GM18861 (cell line): ENCODE results near the gene TEKT3.

ENCODE experiments used
- ATAC-seq: cut with Tn5 transposase; IDR thresholded peaks from one replicate; pipeline ENCODE4 v1.9.1; 2021; ENCODE audit not compliant: unreplicated experiment

Gene TEKT3

DNA sequence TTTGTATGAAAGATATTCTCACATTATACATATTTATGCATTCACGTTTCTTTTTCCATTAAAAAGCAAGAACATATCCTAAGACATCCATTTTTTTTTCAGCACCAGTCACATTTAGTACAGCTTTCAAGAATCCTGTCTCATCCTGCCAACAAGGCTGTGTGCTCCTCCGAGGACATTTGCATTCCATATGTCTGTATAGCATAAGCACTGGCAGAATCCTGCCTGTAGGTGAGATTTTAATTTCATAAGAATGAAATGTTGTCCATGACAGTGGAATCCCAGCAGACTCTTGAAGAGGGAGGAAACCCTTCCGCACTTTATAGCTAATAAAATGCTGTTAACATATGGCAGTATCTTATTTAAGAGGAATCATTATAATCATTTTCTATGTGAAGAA, 73.4 kb downstream of the TEKT3 start:
- ATAC-seq = no peak

- no peak for ATAC-seq
Measured at GRCh38 chr17:15266325-15267125, 74.9 kb downstream of the TEKT3 start.

DNA sequence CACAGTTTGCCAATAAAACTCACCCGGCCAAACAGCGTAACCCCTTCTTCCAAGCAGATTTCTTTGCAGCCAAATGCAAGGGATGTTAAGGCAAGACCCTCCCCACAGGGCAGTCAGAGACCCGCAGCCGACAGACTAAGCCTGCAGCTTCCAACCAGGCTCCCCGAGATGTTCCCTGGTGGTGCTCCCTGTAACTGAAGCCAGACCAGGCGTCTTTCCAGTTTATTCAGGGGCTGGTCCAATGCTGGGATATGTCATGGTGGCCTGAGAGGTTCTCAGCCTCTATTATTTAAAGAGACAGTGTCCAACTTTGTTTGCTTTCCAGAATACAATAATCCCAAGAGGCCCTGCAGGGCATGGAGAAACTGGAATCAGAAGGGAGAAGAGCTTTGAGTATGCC, 76.3 kb downstream of the TEKT3 start, which contains the start of gene PMP22:
PMP22 (minus strand) TSS at position 196 of the 400 bp plus-strand sequence. CDS start 4,599 bp downstream, outside the sequence.
- ATAC-seq = no peak

DNA sequence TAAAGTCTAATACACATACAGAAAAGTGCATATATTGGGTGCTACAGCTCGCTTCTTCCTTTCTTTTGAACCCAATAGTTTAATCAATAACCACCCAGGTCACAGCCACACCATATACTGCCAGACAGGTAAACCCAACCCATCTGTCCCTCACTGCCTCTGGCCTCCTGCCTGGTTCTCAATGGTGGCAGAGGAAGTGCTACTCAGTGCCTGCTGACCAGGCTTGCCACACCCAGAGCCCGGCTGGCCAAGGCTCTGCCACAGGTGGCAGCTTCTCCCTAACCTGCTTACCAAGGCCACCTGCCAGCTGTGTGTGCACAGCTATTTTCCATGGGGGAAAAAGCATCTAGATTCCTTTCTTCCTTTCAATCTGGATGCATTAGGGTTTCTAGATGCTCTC, 76.9 kb downstream of the TEKT3 start:
- ATAC-seq = no peak

GRCh38 chr17:15263680-15264079, 77.7 kb downstream of the TEKT3 start:
- no peak for ATAC-seq

GRCh38 chr17:15263206-15263579, 78.2 kb downstream of the TEKT3 start:
- no peak for ATAC-seq

GRCh38 chr17:15262291-15263205, 78.8 kb downstream of the TEKT3 start:
- no peak for ATAC-seq

DNA sequence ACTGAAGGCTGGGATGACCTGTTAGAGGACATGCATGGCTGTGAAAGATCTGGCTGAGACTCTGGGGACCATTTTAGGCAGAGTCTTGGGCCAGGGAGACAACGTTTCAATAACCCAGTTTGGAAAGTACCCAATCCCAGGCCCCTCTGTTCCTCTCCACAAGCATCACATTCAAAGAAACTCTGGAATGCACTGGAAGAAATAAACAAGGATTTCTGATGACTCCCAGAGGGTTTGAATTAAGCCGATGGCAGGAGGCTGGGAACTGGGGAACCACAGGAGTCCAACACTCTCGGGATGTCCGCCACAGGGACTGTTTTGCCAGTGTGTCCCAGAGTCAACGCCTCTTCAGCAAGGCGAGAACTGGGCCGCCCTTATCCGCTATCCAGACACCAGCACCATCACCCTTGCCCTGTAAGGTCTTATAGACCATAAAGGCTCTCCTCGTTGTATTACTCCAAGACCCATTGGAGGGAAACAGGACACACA, 79.6 kb downstream of the TEKT3 start:
- no peak for ATAC-seq

GRCh38 chr17:15261258-15261801, 80.1 kb downstream of the TEKT3 start:
- ATAC-seq = no peak

- no peak for ATAC-seq
Measured at GRCh38 chr17:15260376-15261257, 80.8 kb downstream of the TEKT3 start.

- ATAC-seq = no peak
Measured at GRCh38 chr17:15257796-15258512, 83.4 kb downstream of the TEKT3 start.

DNA sequence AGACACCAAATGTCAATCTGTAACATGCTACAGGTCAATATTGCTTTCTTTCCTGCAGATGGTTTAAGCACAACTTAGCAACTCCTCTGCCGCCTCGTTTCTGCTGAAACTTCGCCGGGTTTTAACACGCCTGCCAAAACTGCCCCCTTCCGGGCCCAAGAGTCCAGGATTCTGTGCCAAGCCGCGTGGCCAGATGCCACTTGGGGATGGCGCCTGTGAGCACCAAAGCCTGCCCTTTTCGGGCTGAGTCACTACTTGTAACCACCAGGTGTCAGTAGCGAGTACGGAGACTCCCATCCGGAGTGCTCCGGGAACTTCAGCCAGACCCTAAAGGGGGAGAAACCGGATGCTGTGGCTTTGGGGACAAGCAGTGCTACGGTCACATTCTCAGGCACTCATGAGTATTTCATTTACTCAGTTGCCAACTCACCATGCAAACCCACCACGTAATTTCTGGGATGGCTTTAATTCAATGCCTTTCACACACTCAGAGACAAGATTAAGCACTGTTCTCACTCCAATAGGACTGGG, 84.1 kb downstream of the TEKT3 start:
- peak; percentile 74 for ATAC-seq

GRCh38 chr17:15256689-15257088, 84.7 kb downstream of the TEKT3 start:
- no peak for ATAC-seq

DNA sequence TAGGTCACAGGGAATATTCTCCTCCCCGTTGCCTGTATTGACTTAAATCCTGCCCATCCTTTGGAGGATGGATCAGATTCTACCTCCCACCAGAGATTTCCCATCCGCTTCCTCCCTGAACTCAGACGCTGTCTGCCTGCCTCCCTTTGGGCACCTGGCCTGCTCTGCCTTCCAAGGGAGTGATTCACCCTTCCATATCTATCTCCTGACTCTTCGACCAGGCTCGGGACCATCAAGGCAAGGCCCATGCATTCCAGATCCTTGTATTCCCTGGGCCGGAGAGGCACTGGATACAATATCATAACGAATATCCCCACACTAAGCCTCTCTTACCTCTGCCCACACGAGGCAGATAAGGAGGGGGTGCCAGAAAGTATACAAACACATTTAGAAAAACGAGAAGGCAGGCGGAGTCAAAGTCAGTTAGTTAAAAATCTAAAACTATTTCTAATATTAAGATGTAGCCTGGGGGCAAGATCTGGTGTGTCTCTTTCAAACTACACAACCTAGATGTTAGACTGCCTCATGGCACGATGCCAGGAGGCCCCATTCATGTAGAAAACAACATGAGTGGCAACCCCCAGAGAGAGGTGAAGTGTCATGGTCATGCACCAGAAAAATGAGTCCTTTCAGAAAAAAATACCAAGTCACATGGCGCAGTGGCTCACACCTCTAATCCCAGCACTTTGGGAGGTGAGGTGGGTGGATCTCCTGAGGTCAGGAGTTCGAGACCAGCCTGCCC, 85.5 kb downstream of the TEKT3 start:
- no peak for ATAC-seq
